PFSK-1 (cell line): Measurements from ENCODE around the gene SIGLEC14.

Experiments used
- POLR2AphosphoS5 ChIP-seq: IDR thresholded peaks from 2 replicates; pipeline ENCODE4 v1.6.1; 2012; ENCODE audit warnings: low read depth, mild to moderate bottlenecking, control low read depth, low read length, moderate library complexity
- TF ChIP-seq, protein P1 (sequence below), 2 experiments: IDR thresholded peaks; 2 replicates each; pipeline versions ENCODE4 v1.6.1 to v1.8.0; 2011 to 2012; ENCODE audit warnings: low read depth in 2 of 2, low read length in 2 of 2, control low read depth in 1 of 2, inconsistent platforms in 1 of 2, mild to moderate bottlenecking in 1 of 2, moderate library complexity in 1 of 2; ENCODE audit not compliant: insufficient read depth in 1 of 2

DNA sequence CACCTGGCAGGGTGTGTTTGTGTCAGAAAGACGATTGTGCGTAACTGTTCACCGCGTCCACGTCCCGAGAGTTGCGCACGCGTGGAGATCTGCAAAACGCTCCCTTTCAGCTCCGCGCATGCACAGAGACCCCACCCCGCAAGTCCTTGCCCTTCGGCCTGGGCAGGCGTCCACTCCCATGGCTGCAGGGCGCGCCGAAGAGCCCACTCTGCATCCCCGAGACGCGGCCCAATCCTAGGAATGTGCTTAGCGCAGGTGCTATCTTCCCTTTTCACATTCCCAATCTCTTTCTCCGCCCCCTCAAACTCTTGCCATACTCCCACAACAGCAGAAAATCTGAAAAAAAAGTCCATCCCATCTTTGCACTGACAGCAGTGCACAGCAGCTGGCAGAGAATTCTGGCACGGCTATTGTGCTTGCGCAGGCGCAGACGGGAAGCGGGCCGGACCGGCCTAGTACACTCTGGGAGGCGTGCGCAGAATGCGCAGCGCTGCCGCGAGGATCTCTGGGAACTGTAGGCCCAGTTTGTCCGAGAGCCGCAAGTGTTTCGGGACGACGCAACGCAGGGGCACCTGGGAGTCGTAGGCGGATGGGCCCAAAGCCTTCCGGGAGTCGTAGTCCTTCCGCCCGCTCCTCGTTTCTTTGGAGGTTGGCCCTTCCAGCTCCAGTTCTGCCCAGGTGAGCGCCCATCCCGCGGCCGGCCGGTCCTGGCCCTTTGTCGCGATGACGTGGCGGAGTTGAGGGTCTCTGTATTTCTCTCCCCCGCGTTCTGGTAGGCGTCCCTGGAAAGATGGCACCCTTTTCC is 52.5 kb downstream of the SIGLEC14 start:
- TF ChIP-seq POLR2AphosphoS5, result peak; percentile 82
- TF ChIP-seq, protein P1, sequence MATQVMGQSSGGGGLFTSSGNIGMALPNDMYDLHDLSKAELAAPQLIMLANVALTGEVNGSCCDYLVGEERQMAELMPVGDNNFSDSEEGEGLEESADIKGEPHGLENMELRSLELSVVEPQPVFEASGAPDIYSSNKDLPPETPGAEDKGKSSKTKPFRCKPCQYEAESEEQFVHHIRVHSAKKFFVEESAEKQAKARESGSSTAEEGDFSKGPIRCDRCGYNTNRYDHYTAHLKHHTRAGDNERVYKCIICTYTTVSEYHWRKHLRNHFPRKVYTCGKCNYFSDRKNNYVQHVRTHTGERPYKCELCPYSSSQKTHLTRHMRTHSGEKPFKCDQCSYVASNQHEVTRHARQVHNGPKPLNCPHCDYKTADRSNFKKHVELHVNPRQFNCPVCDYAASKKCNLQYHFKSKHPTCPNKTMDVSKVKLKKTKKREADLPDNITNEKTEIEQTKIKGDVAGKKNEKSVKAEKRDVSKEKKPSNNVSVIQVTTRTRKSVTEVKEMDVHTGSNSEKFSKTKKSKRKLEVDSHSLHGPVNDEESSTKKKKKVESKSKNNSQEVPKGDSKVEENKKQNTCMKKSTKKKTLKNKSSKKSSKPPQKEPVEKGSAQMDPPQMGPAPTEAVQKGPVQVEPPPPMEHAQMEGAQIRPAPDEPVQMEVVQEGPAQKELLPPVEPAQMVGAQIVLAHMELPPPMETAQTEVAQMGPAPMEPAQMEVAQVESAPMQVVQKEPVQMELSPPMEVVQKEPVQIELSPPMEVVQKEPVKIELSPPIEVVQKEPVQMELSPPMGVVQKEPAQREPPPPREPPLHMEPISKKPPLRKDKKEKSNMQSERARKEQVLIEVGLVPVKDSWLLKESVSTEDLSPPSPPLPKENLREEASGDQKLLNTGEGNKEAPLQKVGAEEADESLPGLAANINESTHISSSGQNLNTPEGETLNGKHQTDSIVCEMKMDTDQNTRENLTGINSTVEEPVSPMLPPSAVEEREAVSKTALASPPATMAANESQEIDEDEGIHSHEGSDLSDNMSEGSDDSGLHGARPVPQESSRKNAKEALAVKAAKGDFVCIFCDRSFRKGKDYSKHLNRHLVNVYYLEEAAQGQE (IDR thresholded peaks at IDR 0.05; ENCODE audit: insufficient read depth in 1 of 2, low read depth in 2 of 2, low read length in 2 of 2), result peak in 1 of 2 experiments; percentile 24; a peak in 1 of 4 replicates
